EH (cell line): ENCODE measurements around the gene SPATS1.
"Not testable (repeated sequence)": the region's sequence is repeated elsewhere in the genome, so short reads cannot be mapped to it uniquely, and the experiment has no call there.

Source experiments
- DNase-seq: peaks from one replicate; pipeline ENCODE4 v3.0.0-alpha.2; 2015; ENCODE audit warnings: low read depth

The SPATS1 gene

GRCh38 chr6:44341095-44341890 lies 1.2 kb upstream of the SPATS1 start:
- no peak for DNase-seq

GRCh38 chr6:44342052-44342451 lies 398 bp upstream of the SPATS1 start:
- DNase-seq: no peak

GRCh38 chr6:44346818-44347217 lies 4.4 kb downstream of the SPATS1 start:
- not testable (repeated sequence) for DNase-seq

- DNase-seq: no peak
Observed at GRCh38 chr6:44349904-44350649, 7.6 kb downstream of the SPATS1 start.

- not testable (repeated sequence) for DNase-seq
Observed at GRCh38 chr6:44350650-44350994, 8.2 kb downstream of the SPATS1 start.

- no peak for DNase-seq
Observed at GRCh38 chr6:44352259-44352658, 9.8 kb downstream of the SPATS1 start.

GRCh38 chr6:44353336-44353735 lies 10.9 kb downstream of the SPATS1 start:
- DNase-seq: no peak

GRCh38 chr6:44355640-44356039 lies 13.2 kb downstream of the SPATS1 start:
- DNase-seq: no peak

- DNase-seq: no peak
Observed at GRCh38 chr6:44356487-44356886, 14.0 kb downstream of the SPATS1 start.

- no peak for DNase-seq
Observed at GRCh38 chr6:44359973-44360372, 17.5 kb downstream of the SPATS1 start.

- no peak for DNase-seq
Observed at GRCh38 chr6:44361947-44362346, 19.5 kb downstream of the SPATS1 start.

- no peak for DNase-seq
Observed at GRCh38 chr6:44363377-44363926, 21.0 kb downstream of the SPATS1 start.

GRCh38 chr6:44366781-44367180 lies 24.3 kb downstream of the SPATS1 start:
- DNase-seq: no peak

- DNase-seq: peak; percentile 21
Observed at GRCh38 chr6:44367681-44368080, 25.2 kb downstream of the SPATS1 start.

- peak; percentile 35 for DNase-seq
Observed at GRCh38 chr6:44373051-44373450, 30.6 kb downstream of the SPATS1 start.

- no peak for DNase-seq
Observed at GRCh38 chr6:44373787-44374186, 31.3 kb downstream of the SPATS1 start.

- DNase-seq: no peak
Observed at GRCh38 chr6:44375071-44375470, 32.6 kb downstream of the SPATS1 start.

- DNase-seq: no peak
Observed at GRCh38 chr6:44377484-44377883, 35.0 kb downstream of the SPATS1 start.

- no peak for DNase-seq
Observed at GRCh38 chr6:44377971-44378370, 35.5 kb downstream of the SPATS1 start.

GRCh38 chr6:44381739-44382138 lies 39.3 kb downstream of the SPATS1 start:
- no peak for DNase-seq

- DNase-seq: no peak
Observed at GRCh38 chr6:44386364-44386928, 44.0 kb downstream of the SPATS1 start.

- peak; percentile 50 for DNase-seq
Observed at GRCh38 chr6:44386929-44387345, 44.5 kb downstream of the SPATS1 start.
